Measurements from ENCODE around the gene ZNF407.

- TF ChIP-seq CTCF (IDR thresholded peaks at IDR 0.05 in 8 of 11, conservative IDR thresholded peaks at IDR 0.05 in 3 of 11): no peak
- TF ChIP-seq POLR2A (IDR thresholded peaks at IDR 0.05): no peak
- TF ChIP-seq POLR2AphosphoS5 (IDR thresholded peaks at IDR 0.05): no peak
Observed at GRCh38 chr18:74789078-74789477, 191.4 kb downstream of the ZNF407 start.
